IMR-90 (cell line): Measurements from ENCODE around the gene AKR1E2. TPM values are rescaled to one million over a fixed set of nuclear protein-coding genes. Genes with fewer than 3 reads are reported as not detected.

ENCODE experiments used
- ATAC-seq: fragments of 200-7000 bp; cut with Tn5 transposase; 2 replicates; pipeline ENCODE4 v1.9.1; 2020; ENCODE audit warnings: low read depth, mild to moderate bottlenecking, moderate library complexity
- BruUV-seq: library from RNA; stranded (reverse); fragments of 400-500 nt; replicated peaks from 2 replicates; lab custom pipeline; 2021; lab: Mats Ljungman, UMichigan
- CTCF ChIA-PET: fragments of 300-600 bp; formaldehyde crosslinking; extraction: SDS; loops from one replicate; lab custom pipeline; 2021; ENCODE audit warnings: antibody characterized with exemption; lab: Yijun Ruan, JAX
- POLR2A ChIA-PET: fragments of 300-600 bp; sonication (Branson Sonifier 250); formaldehyde crosslinking; loops from one replicate; lab custom pipeline; 2022; ENCODE audit warnings: antibody characterized with exemption; ENCODE audit not compliant: unreplicated experiment; lab: Charles Lee
- DNase-seq: peaks from one replicate; pipeline ENCODE4 v3.0.0; 2013
- H2AFZ ChIP-seq: replicated peaks from 2 replicates; pipeline ENCODE3; 2013; ENCODE audit warnings: low read length, mild to moderate bottlenecking; ENCODE audit not compliant: poor library complexity
- H2AK5ac ChIP-seq: 2 replicates; pipeline ENCODE4 v1.6.1; 2013; ENCODE audit warnings: low read depth, low read length, inconsistent platforms
- H2AK9ac ChIP-seq: replicated peaks from 2 replicates; pipeline ENCODE3; 2013; ENCODE audit warnings: mild to moderate bottlenecking, low read depth, low read length, moderate library complexity; ENCODE audit not compliant: poor library complexity
- H2BK120ac ChIP-seq: 2 replicates; pipeline ENCODE4 v1.6.1; 2013; ENCODE audit warnings: low read depth, low read length, inconsistent platforms
- H2BK15ac ChIP-seq: 3 replicates; pipeline ENCODE4 v1.6.1; 2013; ENCODE audit warnings: low read depth, low read length, inconsistent platforms
- H2BK20ac ChIP-seq: 2 replicates; pipeline ENCODE4 v1.6.1; 2013; ENCODE audit warnings: low read depth, mild to moderate bottlenecking, inconsistent platforms, low read length, moderate library complexity
- H2BK5ac ChIP-seq: 2 replicates; pipeline ENCODE4 v1.6.1; 2013; ENCODE audit warnings: mild to moderate bottlenecking, low read depth, low read length, inconsistent platforms; ENCODE audit not compliant: poor library complexity, severe bottlenecking
- H3K14ac ChIP-seq: replicated peaks from 2 replicates; pipeline ENCODE4 v1.6.1; 2013; ENCODE audit warnings: low read depth, low read length, inconsistent platforms
- H3K18ac ChIP-seq: 2 replicates; pipeline ENCODE4 v1.6.1; 2013; ENCODE audit warnings: low read depth, low read length, control low read depth
- H3K23ac ChIP-seq: 2 replicates; pipeline ENCODE4 v1.6.1; 2013; ENCODE audit warnings: low read depth, low read length, inconsistent platforms
- H3K27ac ChIP-seq: 2 replicates; pipeline ENCODE4 v1.5.1; 2013; ENCODE audit warnings: mild to moderate bottlenecking, control low read depth, low read length; ENCODE audit not compliant: insufficient read depth
- H3K27me3 ChIP-seq: 2 replicates; pipeline ENCODE4 v1.6.1; 2013; ENCODE audit warnings: low read length; ENCODE audit not compliant: control insufficient read depth, insufficient read depth
- H3K36me3 ChIP-seq: 2 replicates; pipeline ENCODE4 v1.6.1; 2013; ENCODE audit warnings: low read length, mixed read lengths; ENCODE audit not compliant: control insufficient read depth, insufficient read depth
- H3K4ac ChIP-seq: 2 replicates; pipeline ENCODE4 v1.6.1; 2013; ENCODE audit warnings: low read depth, low read length, inconsistent platforms
- H3K4me1 ChIP-seq: 2 replicates; pipeline ENCODE4 v1.6.1; 2013; ENCODE audit warnings: low read length, mixed read lengths; ENCODE audit not compliant: control insufficient read depth, insufficient read depth
- H3K4me2 ChIP-seq: 2 replicates; pipeline ENCODE4 v1.6.1; 2013; ENCODE audit warnings: low read depth, mild to moderate bottlenecking, control low read depth, low read length, moderate library complexity
- H3K4me3 ChIP-seq: 2 replicates; pipeline ENCODE4 v1.5.1; 2013; ENCODE audit warnings: low read depth, mild to moderate bottlenecking, control low read depth, low read length, moderate library complexity; ENCODE audit not compliant: insufficient read depth
- H3K56ac ChIP-seq: 2 replicates; pipeline ENCODE4 v1.6.1; 2013; ENCODE audit warnings: low read length, inconsistent platforms; ENCODE audit not compliant: insufficient read depth; ENCODE audit errors: extremely low read depth
- H3K79me1 ChIP-seq, 2 experiments: 2 replicates each; pipeline ENCODE4 v1.6.1; 2013; ENCODE audit warnings: low read length in 2 of 2, inconsistent platforms in 1 of 2, low read depth in 1 of 2
- H3K9ac ChIP-seq: 2 replicates; pipeline ENCODE4 v1.6.1; 2013; ENCODE audit warnings: low read depth, low read length, control low read depth
- H3K9me1 ChIP-seq: 2 replicates; pipeline ENCODE4 v1.6.1; 2013; ENCODE audit warnings: low read length, inconsistent platforms; ENCODE audit not compliant: insufficient read depth
- H3K9me3 ChIP-seq: 2 replicates; pipeline ENCODE4 v1.6.1; 2013; ENCODE audit warnings: low read length; ENCODE audit not compliant: control insufficient read depth, insufficient read depth
- H4K20me1 ChIP-seq: 2 replicates; pipeline ENCODE4 v1.6.1; 2013; ENCODE audit warnings: low read length, inconsistent platforms; ENCODE audit not compliant: insufficient read depth
- H4K5ac ChIP-seq: 2 replicates; pipeline ENCODE4 v1.6.1; 2013; ENCODE audit warnings: mild to moderate bottlenecking, low read depth, low read length, control low read depth
- H4K8ac ChIP-seq, 2 experiments: 2 replicates each; pipeline ENCODE4 v1.6.1; 2013; ENCODE audit warnings: low read depth in 2 of 2, low read length in 2 of 2, control low read depth in 1 of 2, inconsistent platforms in 1 of 2
- H4K91ac ChIP-seq: 2 replicates; pipeline ENCODE4 v1.6.1; 2013; ENCODE audit warnings: low read depth, low read length, inconsistent platforms; ENCODE audit not compliant: insufficient read depth
- CEBPB ChIP-seq: IDR thresholded peaks from 2 replicates; pipeline ENCODE4 v1.6.1; 2012; ENCODE audit warnings: low read depth, low read length, improper control_type of control experiment
- CHD1 ChIP-seq: IDR thresholded peaks from 2 replicates; pipeline ENCODE4 v1.6.1; 2012; ENCODE audit warnings: low read depth, low read length, improper control_type of control experiment
- CTCF ChIP-seq: conservative IDR thresholded peaks from 2 replicates; pipeline ENCODE4 v1.5.1; 2012; ENCODE audit warnings: mild to moderate bottlenecking, low read depth, low read length, improper control_type of control experiment
- FOS ChIP-seq: fragments of 150-350 bp; IDR thresholded peaks from 2 replicates; pipeline ENCODE4 v1.6.1; 2016; ENCODE audit warnings: low read depth, low read length
- MAZ ChIP-seq: IDR thresholded peaks from 2 replicates; pipeline ENCODE4 v1.6.1; 2012; ENCODE audit warnings: low read depth, mild to moderate bottlenecking, low read length, improper control_type of control experiment, moderate library complexity, borderline replicate concordance
- MXI1 ChIP-seq: IDR thresholded peaks from 2 replicates; pipeline ENCODE4 v1.6.1; 2012; ENCODE audit warnings: low read depth, mild to moderate bottlenecking, low read length, moderate library complexity, borderline replicate concordance
- NFE2L2 ChIP-seq: fragments of 150-350 bp; IDR thresholded peaks from 2 replicates; pipeline ENCODE4 v1.6.1; 2016; ENCODE audit warnings: low read depth, mild to moderate bottlenecking, low read length
- RAD21 ChIP-seq: IDR thresholded peaks from 2 replicates; pipeline ENCODE4 v1.6.1; 2012; ENCODE audit warnings: low read length, improper control_type of control experiment
- RCOR1 ChIP-seq: IDR thresholded peaks from 2 replicates; pipeline ENCODE4 v1.6.1; 2012; ENCODE audit warnings: mild to moderate bottlenecking, low read length, improper control_type of control experiment; ENCODE audit not compliant: insufficient replicate concordance
- RFX5 ChIP-seq: IDR thresholded peaks from 2 replicates; pipeline ENCODE4 v1.8.0; 2012; ENCODE audit warnings: low read depth, mild to moderate bottlenecking, low read length, moderate library complexity
- SMC3 ChIP-seq: fragments of 150-350 bp; IDR thresholded peaks from 2 replicates; pipeline ENCODE4 v1.6.1; 2016; ENCODE audit warnings: low read depth, mild to moderate bottlenecking, antibody characterized with exemption, low read length, moderate library complexity
- USF2 ChIP-seq: fragments of 150-350 bp; IDR thresholded peaks from 2 replicates; pipeline ENCODE4 v1.6.1; 2017; ENCODE audit warnings: mild to moderate bottlenecking, antibody characterized with exemption, low read length, low read depth
- WGBS, 2 experiments: methylation state at CpG; one replicate each; pipeline versions ENCODE4 v1.1.5 to v1.1.7; 2013; ENCODE audit warnings: missing lambda C conversion rate in 2 of 2; ENCODE audit not compliant: insufficient read length in 1 of 2; ENCODE audit errors: extremely low coverage in 2 of 2; 5-methylcytosine and 5-hydroxymethylcytosine counted together
- dilution Hi-C: fragments of 300-500 bp; cut with HindIII; formaldehyde crosslinking; loops from one replicate; pipeline ENCODE4 v1.14.3; 2018; ENCODE audit warnings: low sequenced_read_pairs; ENCODE audit not compliant: unreplicated experiment
- in situ Hi-C: fragments of 300-500 bp; cut with MboI; formaldehyde crosslinking; loops from 3 replicates; pipeline ENCODE4 v1.14.3; 2019; ENCODE audit warnings: low sequenced_read_pairs, inconsistent platforms, mixed read lengths
- intact Hi-C: fragments of 100-400 bp; cut with micrococcal nuclease; formaldehyde crosslinking; loops from 2 replicates; pipeline ENCODE4 v1.10.0; 2022
- polyA plus RNA-seq, 3 experiments: library from polyadenylated mRNA; depleted of rRNA; stranded (reverse); fragments of >200 nt; gene quantifications; 2 replicates each; pipeline ENCODE4 v1.2.3, GENCODE V29; 2012; ENCODE audit warnings: low replicate concordance in 1 of 3
- total RNA-seq: library from RNA; depleted of rRNA; stranded (reverse); fragments of >200 nt; gene quantifications from 2 replicates; pipeline ENCODE4 v1.2.3, GENCODE V29; 2012

Gene AKR1E2
- total and polyA plus RNA-seq, 2 of the 4 experiments (the other 2 are of a cell fraction) = 1.2 to 3.4 TPM

GRCh38 chr10:4786043-4786839 lies 39.8 kb upstream of the AKR1E2 start (continued):
- no peak for TF ChIP-seq USF2

DNA sequence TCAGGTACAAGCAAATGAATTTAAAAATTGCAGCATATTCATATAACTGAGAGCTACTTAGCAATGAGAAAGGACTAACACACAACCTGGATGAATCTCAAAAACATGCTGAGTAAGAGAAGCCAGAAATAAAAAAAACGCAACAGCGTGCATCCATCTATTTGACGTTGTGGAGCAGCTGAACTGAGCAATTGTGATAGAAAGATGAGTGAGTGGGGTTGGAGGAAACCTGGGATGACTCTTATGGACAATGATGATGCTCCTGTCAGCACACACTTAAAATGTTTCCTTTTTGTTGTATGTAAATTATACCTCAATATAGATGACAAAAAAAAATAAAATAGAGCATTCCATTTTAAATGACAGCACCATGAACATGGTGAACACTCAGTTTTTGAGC lies 36.0 kb upstream of the AKR1E2 start:
- CTCF ChIA-PET = interaction anchor here (0.9 to 1.1 kb wide), 2 partner anchors 9 to 25 kb away, joined by 3 read pairs; no protein-coding TSS in a partner anchor
- H4K91ac ChIP-seq = no peak overlapping the region
- no peak overlapping the region for H3K56ac ChIP-seq
- H4K5ac ChIP-seq = no peak overlapping the region
- POLR2A ChIA-PET = no interaction called here
- no peaks in the 10 kb centered on the region for H4K20me1 ChIP-seq
- H3K9me3 ChIP-seq = no peaks in the 10 kb centered on the region
- no CpG with 5 or more reads among the region's 3 CpGs for WGBS, 2 experiments
- H3K23ac ChIP-seq = no peak overlapping the region
- H2BK5ac ChIP-seq = no peak overlapping the region
- no peaks in the 10 kb centered on the region for H3K9me1 ChIP-seq
- intact Hi-C loops (no loop called here), in situ Hi-C loops (no loop called here), dilution Hi-C loops (no loop called here)
- no peaks in the 10 kb centered on the region for H3K4me1 ChIP-seq
- H4K8ac ChIP-seq = no peak overlapping the region
- no peak overlapping the region for H3K4me2 ChIP-seq
- H3K27ac ChIP-seq = no peak overlapping the region
- H2AK5ac ChIP-seq = no peak overlapping the region
- no peak for ATAC-seq
- H2BK20ac ChIP-seq = no peak overlapping the region
- H3K4ac ChIP-seq = no peak overlapping the region
- H3K27me3 ChIP-seq = no peaks in the 10 kb centered on the region
- no peak overlapping the region for H2AK9ac ChIP-seq
- H3K79me1 ChIP-seq = no peaks in the 10 kb centered on the region
- H3K18ac ChIP-seq = no peak overlapping the region
- no peak overlapping the region for H2BK120ac ChIP-seq
- H3K9ac ChIP-seq = no peak overlapping the region
- H3K4me3 ChIP-seq = no peak overlapping the region
- no peaks in the 10 kb centered on the region for H3K36me3 ChIP-seq
- BruUV-seq = no TSS peak
- no peak overlapping the region for H2AFZ ChIP-seq
- H3K14ac ChIP-seq = no peak overlapping the region
- H2BK15ac ChIP-seq = no peak overlapping the region
- no peak for DNase-seq
- TF ChIP-seq USF2 = no peak
- no peak for TF ChIP-seq CHD1
- no peak for TF ChIP-seq NFE2L2
- TF ChIP-seq RCOR1 = no peak
- no peak for TF ChIP-seq MAZ
- TF ChIP-seq RAD21 = no peak
- TF ChIP-seq FOS = no peak
- TF ChIP-seq RFX5 = no peak
- no peak for TF ChIP-seq CEBPB
- TF ChIP-seq SMC3 = no peak
- no peak for TF ChIP-seq MXI1
- no peak for TF ChIP-seq CTCF
